Measurements from ENCODE around the gene TMEM150A. TPM values are rescaled to one million over a fixed set of nuclear protein-coding genes. Genes with fewer than 3 reads are reported as not detected.
A peak's percentile ranks its signal among the peaks of the same experiment; 100 is the strongest.
"Not testable (repeated sequence)": the region's sequence is repeated elsewhere in the genome, so short reads cannot be mapped to it uniquely, and the experiment has no call there.

TMEM150A gene
- total RNA-seq, 2 donors from 2014 or later, result 12.7 to 14.9 TPM

GRCh38 chr2:85583667-85584353, 18.7 kb downstream of the TMEM150A start:
- no peak for ATAC-seq
- intact Hi-C loops (cut with DNase I), result no loop called here
- DNase-seq, result no peak

- ATAC-seq (no peak), DNase-seq (no peak)
- intact Hi-C loops (cut with DNase I), result no loop called here
Measured at GRCh38 chr2:85582492-85582891, 20.0 kb downstream of the TMEM150A start.

GRCh38 chr2:85580206-85580605, 22.3 kb downstream of the TMEM150A start:
- intact Hi-C loops (cut with DNase I), result no loop called here
- DNase-seq, result peak; percentile 10
- no peak for ATAC-seq

- DNase-seq (peak; percentile 43), ATAC-seq (peak in 1 of 2 donors; percentile 12)
- intact Hi-C loops (cut with DNase I), result no loop called here
Measured at GRCh38 chr2:85579266-85579935, 23.1 kb downstream of the TMEM150A start.

- intact Hi-C loops (cut with DNase I), result no loop called here
- DNase-seq (peak; percentile 58), ATAC-seq (peak; percentile 73 to 80)
Measured at GRCh38 chr2:85578243-85579180, 24.0 kb downstream of the TMEM150A start.

- intact Hi-C loops (cut with DNase I), result no loop called here
- peak; percentile 67 for DNase-seq
- peak; percentile 43 to 69 for ATAC-seq
Measured at GRCh38 chr2:85577386-85578242, 24.9 kb downstream of the TMEM150A start, which contains the start of gene VAMP8. TSS of gene VAMP8 (plus strand) at chr2:85577586. CDS start at chr2:85577647, 61 bp downstream.

- DNase-seq, result no peak
- no peak for ATAC-seq
- intact Hi-C loops (cut with DNase I), result no loop called here
Measured at GRCh38 chr2:85577063-85577385, 25.5 kb downstream of the TMEM150A start.

GRCh38 chr2:85575739-85576138, 26.8 kb downstream of the TMEM150A start:
- DNase-seq (peak; percentile 15), ATAC-seq (no peak)
- intact Hi-C loops (cut with DNase I), result no loop called here

- DNase-seq (no peak), ATAC-seq (no peak)
- intact Hi-C loops (cut with DNase I), result no loop called here
Measured at GRCh38 chr2:85566265-85566664, 36.2 kb downstream of the TMEM150A start.

- ATAC-seq (no peak), DNase-seq (no peak)
- intact Hi-C loops (cut with DNase I), result loop anchor here in 1 of 2 donors (5.0 kb wide), 1 partner anchor 38 kb away; the partner anchor contains the start of gene TMEM150A
Measured at GRCh38 chr2:85564144-85564563, 38.3 kb downstream of the TMEM150A start.

- peak; percentile 95 to 96 for ATAC-seq
- DNase-seq, result peak; percentile 96
- intact Hi-C loops (cut with DNase I), result loop anchor here in 1 of 2 donors (5.0 kb wide), 1 partner anchor 41 kb away; the partner anchor contains the start of gene TMEM150A
Measured at GRCh38 chr2:85561280-85562212, 41.0 kb downstream of the TMEM150A start, which contains the start of gene GGCX. TSS of gene GGCX (minus strand) at chr2:85561493. CDS start at chr2:85561428, 65 bp downstream.

GRCh38 chr2:85560812-85561279, 41.7 kb downstream of the TMEM150A start:
- intact Hi-C loops (cut with DNase I), result loop anchor here in 1 of 2 donors (5.0 kb wide), 1 partner anchor 41 kb away; the partner anchor contains the start of gene TMEM150A
- ATAC-seq (peak in 1 of 2 donors; percentile 29), DNase-seq (no peak)

GRCh38 chr2:85560403-85560726, 42.1 kb downstream of the TMEM150A start:
- intact Hi-C loops (cut with DNase I), result loop anchor here in 1 of 2 donors (5.0 kb wide), 1 partner anchor 42 kb away; the partner anchor contains the start of gene TMEM150A
- DNase-seq, ATAC-seq: not testable (repeated sequence)

- no peak for ATAC-seq
- intact Hi-C loops (cut with DNase I), result no loop called here
- DNase-seq, result no peak
Measured at GRCh38 chr2:85558160-85558559, 44.3 kb downstream of the TMEM150A start.

GRCh38 chr2:85557130-85557529, 45.4 kb downstream of the TMEM150A start:
- intact Hi-C loops (cut with DNase I), result no loop called here
- no peak for ATAC-seq

GRCh38 chr2:85554980-85555612, 47.4 kb downstream of the TMEM150A start:
- no peak for DNase-seq
- ATAC-seq, result no peak
- intact Hi-C loops (cut with DNase I), result no loop called here

More at GRCh38 chr2:85557130-85557529, 45.4 kb downstream of the TMEM150A start:
- DNase-seq, result no peak

- DNase-seq, result no peak
- intact Hi-C loops (cut with DNase I), result no loop called here
- no peak for ATAC-seq
Measured at GRCh38 chr2:85553184-85553583, 49.3 kb downstream of the TMEM150A start.

Data from left cardiac atrium (tissue), 4 donors.